ENCODE results near the gene CENPX. TPM values are rescaled to one million over a fixed set of nuclear protein-coding genes. Genes with fewer than 3 reads are reported as not detected.

Gene CENPX
- total RNA-seq, 1 experiment from 2014 or later, result 77.9 TPM

DNA sequence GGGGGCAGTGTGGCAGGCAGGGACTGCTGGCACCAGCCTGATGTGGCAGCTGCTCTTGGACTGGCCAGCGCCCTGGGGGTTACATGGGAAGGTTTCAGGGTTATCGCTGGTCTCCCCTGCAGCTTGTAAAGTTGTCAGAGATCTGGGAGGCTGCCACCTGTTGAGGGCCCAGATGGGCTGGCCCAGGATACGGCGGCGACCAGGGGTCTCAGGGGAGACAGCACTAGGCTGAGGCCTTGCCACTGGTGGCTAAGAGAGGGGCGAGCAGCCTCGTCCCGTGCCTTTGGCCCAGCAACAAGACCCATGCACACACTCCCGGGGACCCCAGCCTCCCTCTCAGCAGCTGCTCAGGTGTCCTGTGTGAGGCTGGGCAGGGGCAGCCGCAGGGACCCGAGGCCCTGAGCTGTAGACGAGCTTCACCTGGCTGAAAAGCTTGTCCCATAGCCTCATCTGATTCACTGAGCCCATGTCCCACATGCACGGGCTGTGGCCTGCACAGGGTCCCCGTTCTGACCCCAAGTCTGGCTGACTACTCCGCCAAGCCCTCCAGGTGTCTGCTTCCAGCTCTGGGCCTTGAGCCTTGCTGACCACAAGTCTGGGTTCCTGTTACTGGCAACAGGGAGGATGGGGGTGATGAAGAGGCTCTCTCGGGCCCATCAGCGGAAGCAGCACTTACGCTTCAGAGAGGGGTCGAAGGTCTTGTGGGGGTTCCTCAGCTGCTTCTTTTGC, 36.8 kb upstream of the CENPX start:
- Mint-ChIP-seq H3K36me3 (ENCODE audit: insufficient read depth in 1 of 3, low read depth in 3 of 3) (peaks cover 6 to 44% (median 43%) of the 10 kb centered on the region in 3 experiments), H3K9me3 (no peaks in the 10 kb centered on the region), H3K4me1 (no peaks in the 10 kb centered on the region), H3K4me3 (no peak overlapping the region), H3K27me3 (ENCODE audit: low read depth) (no peaks in the 10 kb centered on the region), H3K27ac (no peak overlapping the region)
- Histone ChIP-seq H2BK20ac (ENCODE audit: low read depth, low read length, poor library complexity, severe bottlenecking) (no peak overlapping the region), H3K79me1 (ENCODE audit: insufficient read depth, low read depth, low read length, poor library complexity, severe bottlenecking) (no peaks in the 10 kb centered on the region), H3K56ac (ENCODE audit: insufficient read length, low read depth, low read length) (no peak overlapping the region), H3K9ac (ENCODE audit: extremely low read depth, insufficient read length, low read length) (no peak overlapping the region), H3K23me2 (ENCODE audit: insufficient read length, low read depth, low read length, poor library complexity, severe bottlenecking) (no peaks in the 10 kb centered on the region), H2AFZ (ENCODE audit: low read length) (no peak overlapping the region), H3K9me3 (ENCODE audit: control insufficient read depth, low read depth, low read length) (no peaks in the 10 kb centered on the region), H3K27me3 (ENCODE audit: insufficient read depth, low read length) (no peaks in the 10 kb centered on the region), H3K14ac (ENCODE audit: insufficient read depth, low read length) (no peak overlapping the region), H4K20me1 (ENCODE audit: control insufficient read depth, insufficient read depth, insufficient read length) (peaks cover 3% of the 10 kb centered on the region), H2BK12ac (ENCODE audit: insufficient read length, low read depth, low read length) (no peak overlapping the region), H3T11ph (ENCODE audit: low read length) (no peak overlapping the region), H4K8ac (replicated peaks; ENCODE audit: insufficient read length, low read depth, low read length) (no peak overlapping the region), H3K23ac (ENCODE audit: insufficient read length, low read depth, low read length) (no peak overlapping the region), H2BK120ac (ENCODE audit: low read depth, low read length, poor library complexity, severe bottlenecking) (no peak overlapping the region), H2BK5ac (ENCODE audit: insufficient read length, low read length) (no peak overlapping the region), H3K4me2 (ENCODE audit: insufficient read depth, insufficient read length, low read length) (no peak overlapping the region), H3K4me1 (ENCODE audit: insufficient read depth, low read length) (no peaks in the 10 kb centered on the region), H4K5ac (ENCODE audit: insufficient read length, low read depth, low read length) (no peak overlapping the region), H3K27ac (ENCODE audit: insufficient read length, low read depth, low read length) (no peak overlapping the region), H4K91ac (ENCODE audit: insufficient read length, low read depth, low read length) (no peak overlapping the region), H3K18ac (ENCODE audit: insufficient read length, low read depth, low read length) (no peak overlapping the region), H2AK5ac (ENCODE audit: insufficient read length, low read length) (no peak overlapping the region), H3K79me2 (ENCODE audit: insufficient read depth, low read length) (no peaks in the 10 kb centered on the region), H3K4ac (ENCODE audit: low read depth, low read length) (no peak overlapping the region), H2BK15ac (ENCODE audit: low read depth, low read length) (no peak overlapping the region)
- DNase-seq, result no peak
- no CpG with 5 or more reads among the region's 19 CpGs for WGBS (ENCODE audit: extremely low coverage, insufficient read length, low lambda C conversion rate)
- TF ChIP-seq, protein P1, sequence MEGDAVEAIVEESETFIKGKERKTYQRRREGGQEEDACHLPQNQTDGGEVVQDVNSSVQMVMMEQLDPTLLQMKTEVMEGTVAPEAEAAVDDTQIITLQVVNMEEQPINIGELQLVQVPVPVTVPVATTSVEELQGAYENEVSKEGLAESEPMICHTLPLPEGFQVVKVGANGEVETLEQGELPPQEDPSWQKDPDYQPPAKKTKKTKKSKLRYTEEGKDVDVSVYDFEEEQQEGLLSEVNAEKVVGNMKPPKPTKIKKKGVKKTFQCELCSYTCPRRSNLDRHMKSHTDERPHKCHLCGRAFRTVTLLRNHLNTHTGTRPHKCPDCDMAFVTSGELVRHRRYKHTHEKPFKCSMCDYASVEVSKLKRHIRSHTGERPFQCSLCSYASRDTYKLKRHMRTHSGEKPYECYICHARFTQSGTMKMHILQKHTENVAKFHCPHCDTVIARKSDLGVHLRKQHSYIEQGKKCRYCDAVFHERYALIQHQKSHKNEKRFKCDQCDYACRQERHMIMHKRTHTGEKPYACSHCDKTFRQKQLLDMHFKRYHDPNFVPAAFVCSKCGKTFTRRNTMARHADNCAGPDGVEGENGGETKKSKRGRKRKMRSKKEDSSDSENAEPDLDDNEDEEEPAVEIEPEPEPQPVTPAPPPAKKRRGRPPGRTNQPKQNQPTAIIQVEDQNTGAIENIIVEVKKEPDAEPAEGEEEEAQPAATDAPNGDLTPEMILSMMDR (conservative IDR thresholded peaks at IDR 0.05), result no peak

All from H9 (cell line).